ENCODE data around the gene GBA2.

GBA2 gene

Small RNAs within 50 kb of the gene (small RNA-seq; reads per million reads assigned to genes)
- 4.7 reads per million, percentile 17 among the genes with 10 or more reads in this experiment for gene MIR6853 (ENCODE audit: insufficient read depth)

Data from neuronal stem cell (in vitro differentiated cells).